ENCODE data around the gene CD96. TPM values are rescaled to one million over a fixed set of nuclear protein-coding genes. Genes with fewer than 3 reads are reported as not detected.

CD96 gene
- total RNA-seq, 4 donors from 2014 or later = 0.27 to 2.1 (median 0.72) TPM

GRCh38 chr3:111566844-111567243, 24.8 kb downstream of the CD96 start:
- no peak for TF ChIP-seq POLR2A (IDR thresholded peaks at IDR 0.05)
- TF ChIP-seq, protein P1, sequence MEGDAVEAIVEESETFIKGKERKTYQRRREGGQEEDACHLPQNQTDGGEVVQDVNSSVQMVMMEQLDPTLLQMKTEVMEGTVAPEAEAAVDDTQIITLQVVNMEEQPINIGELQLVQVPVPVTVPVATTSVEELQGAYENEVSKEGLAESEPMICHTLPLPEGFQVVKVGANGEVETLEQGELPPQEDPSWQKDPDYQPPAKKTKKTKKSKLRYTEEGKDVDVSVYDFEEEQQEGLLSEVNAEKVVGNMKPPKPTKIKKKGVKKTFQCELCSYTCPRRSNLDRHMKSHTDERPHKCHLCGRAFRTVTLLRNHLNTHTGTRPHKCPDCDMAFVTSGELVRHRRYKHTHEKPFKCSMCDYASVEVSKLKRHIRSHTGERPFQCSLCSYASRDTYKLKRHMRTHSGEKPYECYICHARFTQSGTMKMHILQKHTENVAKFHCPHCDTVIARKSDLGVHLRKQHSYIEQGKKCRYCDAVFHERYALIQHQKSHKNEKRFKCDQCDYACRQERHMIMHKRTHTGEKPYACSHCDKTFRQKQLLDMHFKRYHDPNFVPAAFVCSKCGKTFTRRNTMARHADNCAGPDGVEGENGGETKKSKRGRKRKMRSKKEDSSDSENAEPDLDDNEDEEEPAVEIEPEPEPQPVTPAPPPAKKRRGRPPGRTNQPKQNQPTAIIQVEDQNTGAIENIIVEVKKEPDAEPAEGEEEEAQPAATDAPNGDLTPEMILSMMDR (IDR thresholded peaks at IDR 0.05) = no peak
- WGBS, 2 donors = 82 to 86% methylated on average over 2 of the region's 2 CpGs
- H3K4me3 ChIP-seq (ENCODE audit: low read depth, poor library complexity, severe bottlenecking) = no peak overlapping the region
- DNase-seq (ENCODE audit: low spot score in 2 of 2) = no peak
- intact Hi-C loops (cut with DNase I; ENCODE audit: low total_unique reads) = no loop called here

DNA sequence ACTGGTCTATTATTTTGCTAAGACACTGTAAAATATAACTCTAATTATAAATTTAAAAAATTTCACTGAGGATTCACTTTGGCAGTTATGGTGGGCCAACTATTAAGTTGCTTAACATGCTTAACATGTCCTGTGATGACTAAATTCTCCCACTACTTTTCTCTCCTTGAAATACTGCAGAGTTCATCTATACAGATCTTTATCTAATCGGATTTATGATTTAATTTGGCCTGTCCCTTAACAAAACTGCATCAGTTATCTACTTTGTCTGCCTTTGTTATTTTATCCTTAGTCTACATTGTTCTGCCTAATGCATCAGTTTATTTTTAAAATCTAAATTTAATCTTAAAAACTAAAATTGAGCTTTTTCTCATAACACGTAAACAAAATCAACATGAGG, 26.4 kb downstream of the CD96 start:
- intact Hi-C loops (cut with DNase I; ENCODE audit: low total_unique reads) = no loop called here
- TF ChIP-seq, protein P1 (IDR thresholded peaks at IDR 0.05) = no peak
- no peak for TF ChIP-seq POLR2A (IDR thresholded peaks at IDR 0.05)
- WGBS, 2 donors = 74 to 84% methylated on average over 2 of the region's 2 CpGs
- no peak for DNase-seq (ENCODE audit: low spot score in 2 of 2)
- no peak overlapping the region for H3K4me3 ChIP-seq (ENCODE audit: low read depth, poor library complexity, severe bottlenecking)

GRCh38 chr3:111568911-111569310, 26.9 kb downstream of the CD96 start:
- DNase-seq (ENCODE audit: low spot score in 2 of 2) = no peak
- TF ChIP-seq, protein P1 (IDR thresholded peaks at IDR 0.05) = no peak
- TF ChIP-seq POLR2A (IDR thresholded peaks at IDR 0.05) = no peak
- intact Hi-C loops (cut with DNase I; ENCODE audit: low total_unique reads) = no loop called here
- no peak overlapping the region for H3K4me3 ChIP-seq (ENCODE audit: low read depth, poor library complexity, severe bottlenecking)

- no peak overlapping the region for H3K4me3 ChIP-seq (ENCODE audit: low read depth, poor library complexity, severe bottlenecking)
- TF ChIP-seq, protein P1 (IDR thresholded peaks at IDR 0.05) = no peak
- no peak for TF ChIP-seq POLR2A (IDR thresholded peaks at IDR 0.05)
- intact Hi-C loops (cut with DNase I; ENCODE audit: low total_unique reads) = no loop called here
- 90 to 92% methylated on average over 12 of the region's 12 CpGs for WGBS, 2 donors
- DNase-seq (ENCODE audit: low spot score in 2 of 2) = no peak
These were observed 28.5 kb downstream of the CD96 start for GRCh38 chr3:111570404-111571030.

DNA sequence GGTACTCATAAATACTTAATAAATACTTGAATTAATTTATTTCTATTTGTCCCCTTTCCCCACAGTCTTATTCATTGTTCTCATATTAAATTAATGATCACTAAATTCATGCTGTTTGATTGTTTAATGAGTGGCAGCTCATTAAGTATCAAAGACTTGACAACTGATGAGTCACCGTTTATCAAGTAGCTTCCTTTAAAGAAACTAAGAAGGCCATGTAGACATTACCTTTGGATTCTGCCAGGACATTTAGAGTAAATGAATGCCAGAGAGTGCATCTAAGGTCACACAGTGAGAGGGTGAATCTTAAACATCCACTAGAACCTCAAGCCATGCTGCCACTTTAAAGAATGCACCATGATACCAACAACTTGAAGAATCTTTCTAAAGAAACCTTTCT, 29.3 kb downstream of the CD96 start:
- H3K4me3 ChIP-seq (ENCODE audit: low read depth, poor library complexity, severe bottlenecking) = no peak overlapping the region
- TF ChIP-seq, protein P1 (IDR thresholded peaks at IDR 0.05) = no peak
- intact Hi-C loops (cut with DNase I; ENCODE audit: low total_unique reads) = no loop called here
- no peak for DNase-seq (ENCODE audit: low spot score in 2 of 2)
- WGBS, 2 donors = 67 to 69% methylated on average over 1 of the region's 1 CpG

DNA sequence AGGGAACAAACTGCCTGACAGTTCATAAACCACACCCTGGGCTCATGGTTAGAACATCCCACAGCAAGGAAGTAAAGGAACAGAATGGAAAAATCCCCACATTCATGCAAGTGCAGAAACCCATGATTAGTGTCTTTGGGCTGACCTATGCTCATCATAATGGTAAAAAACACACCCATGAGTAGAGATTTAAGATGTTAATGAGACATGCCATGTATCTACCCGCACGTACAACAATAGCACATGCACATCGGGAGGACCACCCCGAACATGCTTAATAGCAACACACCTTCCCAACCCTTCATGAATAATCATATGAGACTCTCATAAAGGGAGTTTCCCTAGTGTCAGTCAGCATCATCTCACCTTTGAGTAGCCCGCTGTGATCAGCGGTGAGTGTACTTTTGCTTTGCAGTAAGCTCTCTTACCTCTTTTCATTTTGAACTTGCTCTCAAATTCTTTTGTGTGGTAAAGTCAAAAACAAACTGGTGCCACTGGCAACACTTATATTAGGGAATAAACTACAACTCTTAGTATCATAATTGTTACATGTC, 30.0 kb downstream of the CD96 start:
- intact Hi-C loops (cut with DNase I; ENCODE audit: low total_unique reads) = no loop called here
- DNase-seq (ENCODE audit: low spot score in 2 of 2) = no peak
- no peak overlapping the region for H3K4me3 ChIP-seq (ENCODE audit: low read depth, poor library complexity, severe bottlenecking)
- 84 to 95% methylated on average over 6 of the region's 6 CpGs for whole genome bisulfite sequencing, 2 donors
- TF ChIP-seq, protein P1 (IDR thresholded peaks at IDR 0.05) = no peak
- TF ChIP-seq POLR2A (IDR thresholded peaks at IDR 0.05) = no peak
